H1 (cell line): Measurements from ENCODE around the gene DUXB. TPM values are rescaled to one million over a fixed set of nuclear protein-coding genes. Genes with fewer than 3 reads are reported as not detected.

Experiments
- CTCF ChIA-PET: fragments of 300-600 bp; sonication (Branson Sonifier 250); formaldehyde crosslinking; loops from one replicate; lab custom pipeline; 2021; ENCODE audit not compliant: partially characterized antibody; lab: Charles Lee
- POLR2A ChIA-PET: fragments of 300-600 bp; sonication (Branson Sonifier 250); formaldehyde crosslinking; loops from one replicate; lab custom pipeline; 2021; ENCODE audit warnings: inconsistent platforms; ENCODE audit not compliant: partially characterized antibody; lab: Charles Lee
- DNase-seq, 2 experiments: peaks; one replicate each; pipeline versions ENCODE4 v3.0.0 to v3.0.0-alpha.2; 2010 to 2022; ENCODE audit warnings: low spot score in 2 of 2, low read depth in 1 of 2, mixed read lengths in 1 of 2
- FAIRE-seq: peaks from 2 replicates; lab custom pipeline; 2011; peaks lifted over from hg19 to GRCh38; lab: Jason Lieb, UNC
- H2AFZ ChIP-seq: 2 replicates; pipeline ENCODE4 v1.8.1; 2012; ENCODE audit warnings: low read length, inconsistent platforms
- H2AK5ac ChIP-seq: 2 replicates; pipeline ENCODE4 v1.6.1; 2013; ENCODE audit warnings: low read depth, low read length
- H2BK120ac ChIP-seq: replicated peaks from 2 replicates; pipeline ENCODE3; 2013; ENCODE audit warnings: low read depth, low read length, inconsistent platforms
- H2BK12ac ChIP-seq: 2 replicates; pipeline ENCODE4 v1.6.1; 2013; ENCODE audit warnings: low read depth, low read length
- H2BK15ac ChIP-seq: 2 replicates; pipeline ENCODE4 v1.6.1; 2013; ENCODE audit warnings: low read length
- H2BK20ac ChIP-seq: 2 replicates; pipeline ENCODE4 v1.6.1; 2013; ENCODE audit warnings: low read length
- H2BK5ac ChIP-seq: 2 replicates; pipeline ENCODE4 v1.6.1; 2013; ENCODE audit warnings: low read depth, low read length
- H3K14ac ChIP-seq: 2 replicates; pipeline ENCODE4 v1.6.1; 2013; ENCODE audit warnings: inconsistent platforms; ENCODE audit not compliant: insufficient read length
- H3K18ac ChIP-seq: 2 replicates; pipeline ENCODE4 v1.6.1; 2013; ENCODE audit warnings: low read length; ENCODE audit errors: extremely low read depth
- H3K23ac ChIP-seq: 2 replicates; pipeline ENCODE4 v1.6.1; 2013; ENCODE audit warnings: inconsistent platforms; ENCODE audit not compliant: insufficient read length
- H3K23me2 ChIP-seq: 2 replicates; pipeline ENCODE4 v1.6.1; 2013; ENCODE audit warnings: low read depth, low read length
- H3K27ac ChIP-seq: 2 replicates; pipeline ENCODE4 v1.6.1; 2011; ENCODE audit warnings: low read depth, low read length, inconsistent platforms
- H3K27me3 ChIP-seq, 4 experiments: replicated peaks in 1 of 4; 1 replicate in 1 of 4; 2 replicates in 3 of 4; pipeline versions ENCODE4 v1.6.1 to v1.8.1; 2011 to 2013; ENCODE audit warnings: low read length in 3 of 4, mild to moderate bottlenecking in 3 of 4, inconsistent platforms in 2 of 4, mixed read lengths in 2 of 4, moderate library complexity in 1 of 4; ENCODE audit not compliant: control insufficient read depth in 3 of 4, insufficient read depth in 3 of 4; ENCODE audit errors: extremely low read depth in 1 of 4
- H3K36me3 ChIP-seq, 4 experiments: 2 replicates each; pipeline versions ENCODE4 v1.6.1 to v1.8.1; 2011 to 2013; ENCODE audit warnings: mild to moderate bottlenecking in 4 of 4, low read length in 3 of 4, moderate library complexity in 2 of 4, control low read depth in 1 of 4, inconsistent platforms in 1 of 4; ENCODE audit not compliant: insufficient read depth in 4 of 4, control insufficient read depth in 2 of 4
- H3K4ac ChIP-seq: replicated peaks from 2 replicates; pipeline ENCODE3; 2013; ENCODE audit warnings: low read length, low read depth, mixed read lengths, inconsistent platforms; ENCODE audit not compliant: insufficient read length
- H3K4me1 ChIP-seq, 4 experiments: replicated peaks in 1 of 4; 1 replicate in 1 of 4; 2 replicates in 3 of 4; pipeline versions ENCODE4 v1.6.1 to v1.8.1; 2011 to 2013; ENCODE audit warnings: low read length in 3 of 4, inconsistent platforms in 2 of 4, mixed read lengths in 1 of 4; ENCODE audit not compliant: insufficient read depth in 4 of 4, control insufficient read depth in 3 of 4
- H3K4me2 ChIP-seq, 2 experiments: 2 replicates each; pipeline versions ENCODE4 v1.6.1 to v1.8.1; 2011 to 2013; ENCODE audit warnings: low read depth in 2 of 2, low read length in 2 of 2, control low read depth in 1 of 2, inconsistent platforms in 1 of 2, mild to moderate bottlenecking in 1 of 2; ENCODE audit not compliant: insufficient read depth in 1 of 2
- H3K4me3 ChIP-seq, 4 experiments: fragments of 200-600, 300-600 bp in 1 of 4; sonication (generic), shearing (Covaris generic), sonication (Bioruptor Twin) in 1 of 4; 2 replicates each; pipeline versions ENCODE4 v1.5.1 to v1.8.1; 2011 to 2016; ENCODE audit warnings: low read length in 4 of 4, low read depth in 3 of 4, control low read depth in 2 of 4, inconsistent platforms in 2 of 4, mild to moderate bottlenecking in 2 of 4, mixed read lengths in 1 of 4, moderate library complexity in 1 of 4; ENCODE audit not compliant: insufficient read depth in 2 of 4; ENCODE audit errors: extremely low read depth in 1 of 4
- H3K56ac ChIP-seq: replicated peaks from 2 replicates; pipeline ENCODE3; 2013; ENCODE audit warnings: low read depth, mild to moderate bottlenecking, mixed read lengths, low read length, inconsistent platforms; ENCODE audit not compliant: insufficient read length
- H3K79me1 ChIP-seq: 2 replicates; pipeline ENCODE4 v1.6.1; 2013; ENCODE audit warnings: low read depth, low read length, control low read depth
- H3K79me2 ChIP-seq, 2 experiments: 2 replicates each; pipeline versions ENCODE4 v1.6.1 to v1.8.1; 2012 to 2013; ENCODE audit warnings: low read length in 2 of 2, mild to moderate bottlenecking in 2 of 2, inconsistent platforms in 1 of 2; ENCODE audit not compliant: insufficient read depth in 2 of 2, control insufficient read depth in 1 of 2
- H3K9ac ChIP-seq, 4 experiments: replicated peaks in 1 of 4; 1 replicate in 1 of 4; 2 replicates in 3 of 4; pipeline versions ENCODE4 v1.6.1 to v1.8.1; 2011 to 2013; ENCODE audit warnings: low read depth in 3 of 4, low read length in 3 of 4, control low read depth in 2 of 4, mild to moderate bottlenecking in 2 of 4, moderate library complexity in 2 of 4, inconsistent platforms in 1 of 4; ENCODE audit errors: extremely low read depth in 1 of 4
- H3K9me3 ChIP-seq, 2 experiments: 2 replicates each; pipeline versions ENCODE4 v1.6.1 to v1.8.1; 2012 to 2013; ENCODE audit warnings: mild to moderate bottlenecking in 2 of 2, moderate library complexity in 2 of 2, control low read depth in 1 of 2, inconsistent platforms in 1 of 2, low read depth in 1 of 2, low read length in 1 of 2, mixed read lengths in 1 of 2; ENCODE audit not compliant: insufficient read depth in 2 of 2
- H4K20me1 ChIP-seq, 2 experiments: replicated peaks in 1 of 2; 2 replicates each; pipeline versions ENCODE3 to v1.8.1; 2011 to 2013; ENCODE audit warnings: inconsistent platforms in 2 of 2, low read length in 2 of 2, mild to moderate bottlenecking in 1 of 2; ENCODE audit not compliant: insufficient read depth in 2 of 2, control insufficient read depth in 1 of 2
- H4K5ac ChIP-seq: 2 replicates; pipeline ENCODE4 v1.6.1; 2013; ENCODE audit warnings: low read length, low read depth, mixed read lengths, inconsistent platforms; ENCODE audit not compliant: insufficient read length
- H4K8ac ChIP-seq: 2 replicates; pipeline ENCODE4 v1.8.0; 2013; ENCODE audit warnings: mild to moderate bottlenecking, moderate library complexity, low read length, inconsistent platforms; ENCODE audit not compliant: insufficient read depth; ENCODE audit errors: extremely low read depth
- H4K91ac ChIP-seq: replicated peaks from 2 replicates; pipeline ENCODE3; 2013; ENCODE audit warnings: low read length, mixed read lengths, inconsistent platforms; ENCODE audit not compliant: insufficient read length
- POU5F1 ChIP-seq: IDR thresholded peaks from 2 replicates; pipeline ENCODE4 v1.6.1; 2011; ENCODE audit warnings: low read depth, mild to moderate bottlenecking, low read length, moderate library complexity
- RAD21 ChIP-seq, 2 experiments: IDR thresholded peaks in 1 of 2; conservative IDR thresholded peaks in 1 of 2; 2 replicates each; pipeline ENCODE4 v1.6.1; 2011; ENCODE audit warnings: low read depth in 2 of 2, low read length in 2 of 2, improper control_type of control experiment in 1 of 2, inconsistent platforms in 1 of 2, mild to moderate bottlenecking in 1 of 2, moderate library complexity in 1 of 2
- WGBS, 2 experiments: shearing (Covaris generic) in 1 of 2; methylation state at CpG; one replicate each; pipeline versions ENCODE4 v1.1.6 to v1.1.7; 2013 to 2015; ENCODE audit warnings: low lambda C conversion rate in 2 of 2, mixed read lengths in 2 of 2, inconsistent platforms in 1 of 2, low coverage in 1 of 2, missing lambda C conversion rate in 1 of 2; ENCODE audit not compliant: insufficient replicate concordance in 2 of 2, insufficient coverage in 1 of 2, insufficient read length in 1 of 2; ENCODE audit errors: extremely low coverage in 1 of 2, missing lambda C conversion rate in 1 of 2; 5-methylcytosine and 5-hydroxymethylcytosine counted together
- polyA plus RNA-seq, 7 experiments: library from polyadenylated mRNA; depleted of rRNA in 3 of 7; stranded (reverse) in 5 of 7; unstranded in 2 of 7; fragments of >200 nt in 5 of 7; fragments of 200-250 nt in 2 of 7; gene quantifications; 1 replicate in 5 of 7; 2 replicates in 1 of 7; 4 replicates in 1 of 7; pipeline versions ENCODE4 v1.2.1 to v1.2.3, GENCODE V29; 2011 to 2013; ENCODE audit warnings: missing spikeins in 2 of 7, mixed read lengths in 2 of 7
- total RNA-seq: library from RNA; stranded (reverse); fragmentation: NEBNext Ultra II Directional; extraction: Animal tissue kit (Norgen Biotek cat#: 25700); gene quantifications from 2 replicates; pipeline ENCODE4 v1.2.1, GENCODE V29; 2021
- TF ChIP-seq, protein P1 (sequence below), 3 experiments: IDR thresholded peaks; 1 replicate in 2 of 3; 2 replicates in 1 of 3; pipeline versions ENCODE4 v1.5.1 to v1.6.1; 2011; ENCODE audit warnings: low read length in 3 of 3, mild to moderate bottlenecking in 3 of 3, inconsistent platforms in 2 of 3, low read depth in 1 of 3, moderate library complexity in 1 of 3; ENCODE audit not compliant: insufficient read depth in 1 of 3; ENCODE audit errors: control extremely low read depth in 1 of 3

The DUXB gene
- total and polyA plus RNA-seq, 2 of the 8 experiments (the other 6 are each of a cell fraction or from before 2014, with no cell fraction given), result not detected

DNA sequence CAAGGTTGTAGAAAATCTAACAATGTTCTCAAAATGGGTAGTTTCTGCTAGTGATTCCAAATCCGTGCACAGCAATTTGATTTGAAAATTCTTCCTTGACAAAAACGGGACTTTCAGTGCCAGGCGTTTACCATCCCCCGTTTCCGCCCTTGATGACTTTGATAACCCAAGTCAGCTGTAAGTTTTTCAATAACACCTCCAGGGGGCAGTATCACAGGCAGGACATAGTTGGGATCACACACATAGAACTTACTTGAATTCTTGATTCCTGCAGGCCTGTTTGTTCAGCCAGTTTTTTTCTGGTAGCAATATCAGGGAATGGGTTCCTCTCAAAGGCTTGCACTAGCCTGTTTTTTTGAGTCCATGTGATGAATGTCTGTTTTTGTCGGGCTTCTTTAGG lies 5.6 kb downstream of the DUXB start:
- H4K20me1 ChIP-seq, result no peaks in the 10 kb centered on the region
- H3K4ac ChIP-seq, result no peak overlapping the region
- H2AFZ ChIP-seq, result no peak overlapping the region
- H3K27me3 ChIP-seq, result no peaks in the 10 kb centered on the region
- no peak for DNase-seq
- H3K4me3 ChIP-seq, result no peak overlapping the region
- WGBS, 2 experiments, result 83% methylated on average over 6 of the region's 6 CpGs; no CpG with 5 or more reads in 1 of the 2 experiments
- H4K5ac ChIP-seq, result no peak overlapping the region
- no peaks in the 10 kb centered on the region for H3K79me1 ChIP-seq
- H3K79me2 ChIP-seq, result no peaks in the 10 kb centered on the region
- no peaks in the 10 kb centered on the region for H3K36me3 ChIP-seq
- no peak overlapping the region for H3K9ac ChIP-seq
- H3K9me3 ChIP-seq, result 0 out of 4 replicates have a peak, but pooled peaks cover 0 to 1% of the 10 kb centered on the region in 2 experiments
- TF ChIP-seq, protein P1, sequence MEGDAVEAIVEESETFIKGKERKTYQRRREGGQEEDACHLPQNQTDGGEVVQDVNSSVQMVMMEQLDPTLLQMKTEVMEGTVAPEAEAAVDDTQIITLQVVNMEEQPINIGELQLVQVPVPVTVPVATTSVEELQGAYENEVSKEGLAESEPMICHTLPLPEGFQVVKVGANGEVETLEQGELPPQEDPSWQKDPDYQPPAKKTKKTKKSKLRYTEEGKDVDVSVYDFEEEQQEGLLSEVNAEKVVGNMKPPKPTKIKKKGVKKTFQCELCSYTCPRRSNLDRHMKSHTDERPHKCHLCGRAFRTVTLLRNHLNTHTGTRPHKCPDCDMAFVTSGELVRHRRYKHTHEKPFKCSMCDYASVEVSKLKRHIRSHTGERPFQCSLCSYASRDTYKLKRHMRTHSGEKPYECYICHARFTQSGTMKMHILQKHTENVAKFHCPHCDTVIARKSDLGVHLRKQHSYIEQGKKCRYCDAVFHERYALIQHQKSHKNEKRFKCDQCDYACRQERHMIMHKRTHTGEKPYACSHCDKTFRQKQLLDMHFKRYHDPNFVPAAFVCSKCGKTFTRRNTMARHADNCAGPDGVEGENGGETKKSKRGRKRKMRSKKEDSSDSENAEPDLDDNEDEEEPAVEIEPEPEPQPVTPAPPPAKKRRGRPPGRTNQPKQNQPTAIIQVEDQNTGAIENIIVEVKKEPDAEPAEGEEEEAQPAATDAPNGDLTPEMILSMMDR (IDR thresholded peaks at IDR 0.05; ENCODE audit: control extremely low read depth in 1 of 3, insufficient read depth in 1 of 3, low read depth in 1 of 3, low read length in 3 of 3), result peak in 2 of 3 experiments; percentile 38 to 61; a peak in 2 of 4 replicates
- TF ChIP-seq RAD21 (IDR thresholded peaks at IDR 0.05 in 1 of 2, conservative IDR thresholded peaks at IDR 0.05 in 1 of 2; ENCODE audit: low read depth in 2 of 2, low read length in 2 of 2) (peak in 1 of 2 experiments; percentile 44; a peak in 1 of 4 replicates), POU5F1 (no peak)
- H2BK15ac ChIP-seq, result no peak overlapping the region
- no peak overlapping the region for H2BK120ac ChIP-seq
- H3K14ac ChIP-seq, result no peak overlapping the region
- H3K4me1 ChIP-seq, result no peaks in the 10 kb centered on the region
- H4K91ac ChIP-seq, result no peak overlapping the region
- ChIA-PET CTCF (interaction anchor here (0.6 to 1.9 kb wide), 10 partner anchors 10 to 178 kb away, joined by 3 to 10 read pairs (median 4); partner anchors contain the start of genes CPHXL and CPHXL2), POLR2A (no interaction called here)
- H2BK12ac ChIP-seq, result no peak overlapping the region
- no peak overlapping the region for H2BK20ac ChIP-seq
- no peaks in the 10 kb centered on the region for H3K23me2 ChIP-seq
- no peak overlapping the region for H3K4me2 ChIP-seq
- H4K8ac ChIP-seq, result no peak overlapping the region
- no peak overlapping the region for H2AK5ac ChIP-seq
- FAIRE-seq, result no peak
- no peak overlapping the region for H3K18ac ChIP-seq
- H2BK5ac ChIP-seq, result no peak overlapping the region
- H3K27ac ChIP-seq, result no peak overlapping the region
- no peak overlapping the region for H3K56ac ChIP-seq
- no peak overlapping the region for H3K23ac ChIP-seq
